HUES6 (cell line): ENCODE data around the gene MRPL52.

Experiments
- H3K27ac ChIP-seq: 2 replicates; pipeline ENCODE4 v1.7.0; 2013; ENCODE audit warnings: low read depth, mild to moderate bottlenecking, low read length, inconsistent platforms
- H3K27me3 ChIP-seq: 2 replicates; pipeline ENCODE4 v1.6.1; 2013; ENCODE audit warnings: low read length; ENCODE audit not compliant: control insufficient read depth, insufficient read depth
- H3K36me3 ChIP-seq: 2 replicates; pipeline ENCODE4 v1.6.1; 2013; ENCODE audit warnings: low read length; ENCODE audit not compliant: control insufficient read depth, insufficient read depth
- H3K4me1 ChIP-seq: 2 replicates; pipeline ENCODE4 v1.6.1; 2013; ENCODE audit warnings: low read length; ENCODE audit not compliant: control insufficient read depth, insufficient read depth
- H3K4me3 ChIP-seq: 2 replicates; pipeline ENCODE4 v1.5.1; 2013; ENCODE audit warnings: low read depth, low read length
- H3K9ac ChIP-seq: one replicate; pipeline ENCODE4 v1.6.1; 2013; ENCODE audit warnings: mild to moderate bottlenecking, low read length
- H3K9me3 ChIP-seq: 2 replicates; pipeline ENCODE4 v1.6.1; 2013; ENCODE audit warnings: low read depth, low read length; ENCODE audit not compliant: control insufficient read depth, insufficient read depth

Gene MRPL52

DNA sequence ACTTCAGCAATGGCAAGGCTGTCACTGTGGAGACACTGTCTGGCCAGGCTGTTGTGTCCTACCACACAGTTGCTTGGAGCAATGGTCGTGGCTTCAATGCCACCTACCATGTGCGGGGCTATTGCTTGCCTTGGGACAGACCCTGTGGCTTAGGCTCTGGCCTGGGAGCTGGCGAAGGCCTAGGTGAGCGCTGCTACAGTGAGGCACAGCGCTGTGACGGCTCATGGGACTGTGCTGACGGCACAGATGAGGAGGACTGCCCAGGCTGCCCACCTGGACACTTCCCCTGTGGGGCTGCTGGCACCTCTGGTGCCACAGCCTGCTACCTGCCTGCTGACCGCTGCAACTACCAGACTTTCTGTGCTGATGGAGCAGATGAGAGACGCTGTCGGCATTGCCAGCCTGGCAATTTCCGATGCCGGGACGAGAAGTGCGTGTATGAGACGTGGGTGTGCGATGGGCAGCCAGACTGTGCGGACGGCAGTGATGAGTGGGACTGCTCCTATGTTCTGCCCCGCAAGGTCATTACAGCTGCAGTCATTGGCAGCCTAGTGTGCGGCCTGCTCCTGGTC is 46.1 kb downstream of the MRPL52 start:
- H3K27ac ChIP-seq, result no peak overlapping the region
- H3K36me3 ChIP-seq, result peaks cover 24% of the 10 kb centered on the region; the same call in 1 of the 2 replicates
- no peak overlapping the region for H3K4me3 ChIP-seq
- H3K27me3 ChIP-seq, result no peaks in the 10 kb centered on the region
- peaks cover 7% of the 10 kb centered on the region for H3K4me1 ChIP-seq
- H3K9me3 ChIP-seq, result no peaks in the 10 kb centered on the region
- no peak overlapping the region for H3K9ac ChIP-seq

DNA sequence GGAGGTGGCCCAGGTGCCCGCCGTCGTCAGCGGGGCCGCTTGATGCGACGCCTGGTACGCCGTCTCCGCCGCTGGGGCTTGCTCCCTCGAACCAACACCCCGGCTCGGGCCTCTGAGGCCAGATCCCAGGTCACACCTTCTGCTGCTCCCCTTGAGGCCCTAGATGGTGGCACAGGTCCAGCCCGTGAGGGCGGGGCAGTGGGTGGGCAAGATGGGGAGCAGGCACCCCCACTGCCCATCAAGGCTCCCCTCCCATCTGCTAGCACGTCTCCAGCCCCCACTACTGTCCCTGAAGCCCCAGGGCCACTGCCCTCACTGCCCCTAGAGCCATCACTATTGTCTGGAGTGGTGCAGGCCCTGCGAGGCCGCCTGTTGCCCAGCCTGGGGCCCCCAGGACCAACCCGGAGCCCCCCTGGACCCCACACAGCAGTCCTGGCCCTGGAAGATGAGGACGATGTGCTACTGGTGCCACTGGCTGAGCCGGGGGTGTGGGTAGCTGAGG is 47.4 kb downstream of the MRPL52 start:
- Histone ChIP-seq H3K9me3 (no peaks in the 10 kb centered on the region), H3K27me3 (peaks cover 6% of the 10 kb centered on the region; the same call in 1 of the 2 replicates), H3K36me3 (peaks cover 24% of the 10 kb centered on the region; the same call in 1 of the 2 replicates), H3K4me1 (peaks cover 5% of the 10 kb centered on the region; the same call in 1 of the 2 replicates), H3K4me3 (no peak overlapping the region), H3K27ac (no peak overlapping the region), H3K9ac (no peak overlapping the region)

DNA sequence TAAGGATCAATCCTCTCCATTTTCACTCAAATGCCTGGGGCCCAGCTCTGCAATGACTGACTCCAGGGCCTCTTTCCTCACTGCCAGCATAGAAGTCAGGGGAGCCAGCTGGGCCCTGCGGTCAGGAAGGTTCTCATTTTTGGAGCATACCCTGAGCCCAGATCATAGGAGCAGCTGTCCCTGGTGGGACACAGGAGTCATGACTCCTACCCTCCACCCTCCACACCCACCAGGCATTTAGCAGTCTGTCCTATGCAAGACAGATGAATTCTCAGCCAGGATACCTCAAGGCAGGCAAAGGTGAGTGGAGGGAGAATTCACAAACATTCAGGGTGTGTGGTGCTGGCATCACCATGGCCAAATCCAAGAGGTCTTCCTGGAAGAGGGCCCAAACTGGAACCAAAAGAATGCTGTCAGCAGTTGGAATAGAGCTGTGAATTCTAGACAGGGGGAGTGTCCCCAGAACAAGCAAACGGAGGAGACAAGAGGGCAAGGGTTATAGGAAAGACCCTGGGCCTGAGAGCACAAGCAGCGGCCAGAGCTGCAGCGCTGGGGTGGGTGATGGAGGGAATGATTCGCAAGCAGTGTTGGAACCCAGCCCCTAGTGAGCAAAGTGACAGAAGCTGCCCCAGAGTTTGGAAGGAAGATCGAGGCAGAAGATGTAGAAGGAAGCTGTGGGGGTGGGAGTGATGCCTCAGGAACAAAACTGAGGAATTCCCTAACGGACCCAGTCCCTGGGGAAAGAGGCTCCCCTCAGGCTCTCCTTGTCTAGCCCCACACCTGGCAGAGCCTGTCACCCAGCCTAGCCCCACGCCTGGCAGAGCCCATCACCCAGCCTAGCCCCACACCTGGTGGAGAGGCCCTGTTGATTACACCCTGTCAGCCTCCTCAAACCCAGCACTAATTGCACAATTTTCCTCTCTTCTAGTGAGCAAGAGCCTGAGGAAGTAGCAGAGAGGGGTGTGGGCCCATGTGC is 48.9 kb downstream of the MRPL52 start:
- Histone ChIP-seq H3K9ac (no peak overlapping the region), H3K4me3 (no peak overlapping the region), H3K4me1 (peaks cover 13% of the 10 kb centered on the region), H3K9me3 (no peaks in the 10 kb centered on the region), H3K27ac (no peak overlapping the region), H3K36me3 (peaks cover 24% of the 10 kb centered on the region; the same call in 1 of the 2 replicates), H3K27me3 (peaks cover 6% of the 10 kb centered on the region; the same call in 1 of the 2 replicates)

DNA sequence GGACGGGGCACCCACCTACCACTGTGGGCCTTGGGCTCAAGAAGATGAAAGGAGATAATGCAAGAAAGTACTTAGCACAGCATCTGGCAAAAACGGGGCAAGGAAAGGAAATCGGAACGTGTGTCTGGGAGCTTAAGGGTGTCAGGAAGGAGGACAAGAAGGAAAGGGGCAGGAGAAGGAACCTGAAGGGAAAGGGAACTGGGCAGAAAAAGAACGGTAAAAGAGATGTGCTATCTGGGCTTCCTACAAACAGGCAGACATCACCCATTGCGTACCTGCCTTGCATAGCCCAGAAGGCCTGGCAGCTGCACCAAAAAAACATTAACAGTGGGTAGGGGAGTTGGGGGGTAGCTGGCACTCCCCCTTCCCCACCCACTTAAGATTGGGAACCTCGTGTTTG is 52.4 kb downstream of the MRPL52 start:
- Histone ChIP-seq H3K27ac (no peak overlapping the region), H3K4me1 (peaks cover 25% of the 10 kb centered on the region), H3K9me3 (no peaks in the 10 kb centered on the region), H3K36me3 (0 out of 2 replicates have a peak, but pooled peaks cover under 1% of the 10 kb centered on the region), H3K4me3 (peak overlapping the region; percentile 53; the same call in 1 of the 2 replicates), H3K9ac (no peak overlapping the region), H3K27me3 (peaks cover 30% of the 10 kb centered on the region)

DNA sequence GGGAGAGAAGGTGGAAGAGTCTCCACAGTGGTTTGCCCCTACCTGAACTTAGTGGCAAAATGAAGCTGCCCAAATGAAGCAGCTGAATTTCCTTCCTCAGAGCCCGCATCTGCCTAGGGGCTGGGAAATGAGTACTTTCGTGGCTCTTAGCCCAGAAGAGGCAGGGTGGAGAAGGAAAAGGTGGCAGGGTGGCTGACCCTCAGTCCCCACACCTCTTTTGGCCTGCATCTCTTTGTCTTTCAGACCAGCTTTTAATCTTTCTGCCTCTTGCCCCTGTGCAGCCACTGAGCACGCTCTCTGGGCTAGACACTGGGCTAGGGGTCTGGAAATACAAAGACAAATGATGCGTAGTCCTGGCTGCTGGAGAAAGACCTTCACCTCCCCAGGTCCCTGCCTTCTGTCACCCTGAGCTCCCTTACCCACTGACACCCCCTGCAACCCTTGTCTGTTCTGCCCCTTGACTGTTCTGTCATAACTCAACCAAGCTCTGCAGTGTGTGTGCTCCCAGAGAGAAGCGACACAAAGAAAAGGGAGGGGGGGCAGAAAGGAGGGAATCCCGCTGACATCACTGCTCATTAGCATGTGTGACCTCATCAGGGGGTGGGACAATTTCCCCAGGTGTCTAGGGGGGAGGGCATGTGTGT is 53.0 kb downstream of the MRPL52 start:
- Histone ChIP-seq H3K9ac (no peak overlapping the region), H3K36me3 (no peaks in the 10 kb centered on the region), H3K27me3 (peaks cover 30% of the 10 kb centered on the region), H3K4me1 (peaks cover 26% of the 10 kb centered on the region), H3K9me3 (no peaks in the 10 kb centered on the region), H3K4me3 (peak overlapping the region; percentile 53), H3K27ac (no peak overlapping the region)

DNA sequence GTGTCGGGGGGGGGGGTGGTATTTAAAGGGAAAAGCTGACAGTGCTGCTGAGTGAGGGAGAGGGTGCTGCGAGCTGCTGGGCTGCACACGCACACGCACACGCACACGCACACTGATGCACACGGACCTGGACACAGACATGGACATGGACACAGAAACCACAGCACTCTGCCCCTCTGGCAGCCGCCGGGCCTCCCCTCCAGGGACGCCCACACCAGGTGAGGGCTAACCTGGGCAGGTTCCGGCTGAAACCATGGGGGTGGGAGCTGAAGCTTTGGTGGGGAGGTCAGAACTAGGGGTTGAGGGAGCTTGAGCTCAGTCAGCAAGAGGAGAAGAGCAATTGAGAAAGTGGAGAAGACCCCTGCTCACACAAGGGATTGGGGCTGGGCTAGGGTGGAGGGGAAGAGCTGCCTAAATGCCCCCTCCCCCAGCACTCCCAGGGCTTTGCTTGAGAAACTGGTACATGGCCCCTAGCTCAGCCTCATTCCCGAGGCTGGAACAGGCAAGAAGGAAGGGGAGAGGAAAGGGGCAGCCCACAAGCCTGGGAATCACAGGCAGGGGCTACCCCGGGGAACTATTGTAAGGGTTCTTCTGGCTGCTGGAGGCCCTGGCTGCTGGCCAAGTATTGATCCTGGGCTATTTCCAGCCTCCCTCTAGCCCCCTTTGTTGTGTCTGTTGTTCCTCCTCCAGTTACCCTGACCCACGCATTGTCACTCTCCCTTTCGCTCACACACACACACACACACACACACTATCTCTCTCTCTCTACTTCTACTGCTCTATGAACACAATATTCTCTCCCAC is 53.7 kb downstream of the MRPL52 start, which contains the start of gene REM2:
Gene REM2 (plus strand): TSS at position 50 of the 804 bp plus-strand sequence. CDS start 66 bp downstream, at position 116.
- Histone ChIP-seq H3K27ac (no peak within 1 kb of the TSS), H3K9me3 (no peaks in the 10 kb centered on the region), H3K9ac (peak within 1 kb of the TSS; percentile 48)

DNA sequence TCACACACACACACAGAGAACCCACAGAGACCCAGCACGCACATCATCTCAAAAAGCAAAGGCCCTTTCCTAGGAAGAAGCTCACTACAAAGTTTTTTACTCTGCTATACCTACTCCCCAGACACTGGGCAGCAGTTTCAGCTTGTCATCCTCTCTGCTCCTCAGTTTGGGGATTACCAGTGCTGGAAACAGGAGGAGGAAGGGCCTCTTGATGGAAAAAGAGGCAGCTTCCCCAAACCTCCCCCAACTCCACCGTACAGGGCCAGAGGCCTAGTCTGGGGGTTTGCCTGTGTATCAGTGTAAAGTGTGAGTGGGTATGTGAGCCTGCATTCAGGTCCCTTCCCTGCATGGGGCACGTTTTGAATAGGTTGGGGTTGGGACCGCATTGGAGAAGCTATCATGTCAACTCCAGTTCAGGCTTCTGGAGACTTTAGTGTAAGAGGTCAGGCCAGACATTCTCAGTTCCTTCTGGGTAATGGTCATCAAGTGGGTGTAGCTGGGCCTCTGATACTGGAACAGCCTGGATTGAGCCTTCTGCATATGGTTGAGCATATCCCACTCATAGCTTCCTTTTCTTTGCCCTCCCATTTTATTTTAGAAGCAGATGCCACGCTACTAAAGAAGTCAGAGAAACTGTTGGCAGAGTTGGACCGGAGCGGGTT is 54.5 kb downstream of the MRPL52 start:
- Histone ChIP-seq H3K27me3 (peaks cover 30% of the 10 kb centered on the region), H3K4me3 (no peak overlapping the region), H3K4me1 (peaks cover 29% of the 10 kb centered on the region), H3K36me3 (no peaks in the 10 kb centered on the region), H3K9me3 (no peaks in the 10 kb centered on the region), H3K9ac (no peak overlapping the region), H3K27ac (no peak overlapping the region)

More for the DNA sequence above, 53.7 kb downstream of the MRPL52 start, which contains the start of gene REM2:
- peak within 1 kb of the TSS; percentile 53 for H3K4me3 ChIP-seq
- H3K27me3 ChIP-seq, result peaks cover 30% of the 10 kb centered on the region
- H3K36me3 ChIP-seq, result no peaks in the 10 kb centered on the region
- H3K4me1 ChIP-seq, result peaks cover 29% of the 10 kb centered on the region
